Calu3 (cell line): ENCODE results near the gene RPS26. TPM values are rescaled to one million over a fixed set of nuclear protein-coding genes. Genes with fewer than 3 reads are reported as not detected.

Experiments used
- BruUV-seq: library from RNA; stranded (reverse); fragments of 400-500 nt; replicated peaks from 2 replicates; lab custom pipeline; 2021; lab: Mats Ljungman, UMichigan
- CTCF ChIA-PET: fragments of 300-600 bp; sonication (Branson Sonifier 250); formaldehyde crosslinking; loops from one replicate; lab custom pipeline; 2022; ENCODE audit warnings: antibody characterized with exemption; lab: Charles Lee
- DNase-seq: peaks from one replicate; pipeline ENCODE4 v3.0.0; 2022
- H3K27ac Mint-ChIP-seq: one replicate; pipeline ENCODE4 v1.8.0; 2022; ENCODE audit warnings: mixed read lengths; ENCODE audit not compliant: unreplicated experiment
- H3K27me3 Mint-ChIP-seq: one replicate; pipeline ENCODE4 v1.8.0; 2022; ENCODE audit warnings: mixed read lengths; ENCODE audit not compliant: unreplicated experiment
- H3K36me3 Mint-ChIP-seq: one replicate; pipeline ENCODE4 v1.8.0; 2022; ENCODE audit warnings: mild to moderate bottlenecking, moderate library complexity, mixed read lengths; ENCODE audit not compliant: insufficient read depth, unreplicated experiment
- H3K4me1 Mint-ChIP-seq: one replicate; pipeline ENCODE4 v1.8.0; 2022; ENCODE audit warnings: mild to moderate bottlenecking, low read depth, mixed read lengths; ENCODE audit not compliant: unreplicated experiment
- H3K4me3 Mint-ChIP-seq: one replicate; pipeline ENCODE4 v1.8.0; 2022; ENCODE audit warnings: mild to moderate bottlenecking, low read depth, moderate library complexity, mixed read lengths; ENCODE audit not compliant: unreplicated experiment
- H3K9me3 Mint-ChIP-seq: one replicate; pipeline ENCODE4 v1.8.0; 2022; ENCODE audit warnings: low read depth, mixed read lengths; ENCODE audit not compliant: unreplicated experiment
- intact Hi-C: fragments of 100-400 bp; cut with micrococcal nuclease; formaldehyde crosslinking; loops from one replicate; pipeline ENCODE4 v1.10.0; 2022; ENCODE audit not compliant: unreplicated experiment
- total RNA-seq: library from RNA; stranded (reverse); gene quantifications from 2 replicates; pipeline ENCODE4 v1.2.3, GENCODE V29; 2022
- TF ChIP-seq, protein P1 (sequence below): fragments of 200-600 bp; IDR thresholded peaks from one replicate; pipeline ENCODE4 v1.8.0; 2022; ENCODE audit warnings: antibody characterized with exemption; ENCODE audit not compliant: unreplicated experiment

The RPS26 gene
- total RNA-seq, 1 experiment from 2014 or later: 50.7 TPM

DNA sequence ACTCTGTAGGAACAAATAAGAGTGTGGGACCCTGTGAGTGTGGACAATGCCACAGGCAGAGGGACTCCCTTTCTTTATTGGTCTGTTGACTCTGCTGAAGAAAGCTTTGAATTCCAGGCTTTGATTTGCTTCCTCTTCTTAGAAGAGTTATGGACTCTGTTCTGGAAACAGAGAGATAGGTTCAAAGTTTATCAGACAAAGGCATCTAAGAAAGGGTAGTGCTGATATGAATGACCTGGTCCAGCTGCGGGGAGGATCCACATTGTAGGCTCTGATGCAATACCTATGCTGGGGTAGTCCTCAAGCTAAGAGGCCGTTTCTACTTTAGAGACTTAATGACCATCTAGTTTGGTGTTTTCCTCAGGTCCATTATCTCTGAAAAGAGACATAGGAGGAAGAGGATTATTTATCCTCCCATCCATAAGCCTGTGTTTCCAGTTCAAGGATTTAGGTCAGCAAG lies 31.6 kb upstream of the RPS26 start:
- BruUV-seq: TSS peak; percentile 37
- Mint-ChIP-seq H3K4me1 (peaks cover 26% of the 10 kb centered on the region), H3K27ac (peak overlapping the region; percentile 48), H3K27me3 (no peaks in the 10 kb centered on the region), H3K4me3 (no peak overlapping the region), H3K9me3 (no peaks in the 10 kb centered on the region), H3K36me3 (peaks cover 22% of the 10 kb centered on the region)
- no peak for DNase-seq
- intact Hi-C loops: no loop called here
- TF ChIP-seq, protein P1, sequence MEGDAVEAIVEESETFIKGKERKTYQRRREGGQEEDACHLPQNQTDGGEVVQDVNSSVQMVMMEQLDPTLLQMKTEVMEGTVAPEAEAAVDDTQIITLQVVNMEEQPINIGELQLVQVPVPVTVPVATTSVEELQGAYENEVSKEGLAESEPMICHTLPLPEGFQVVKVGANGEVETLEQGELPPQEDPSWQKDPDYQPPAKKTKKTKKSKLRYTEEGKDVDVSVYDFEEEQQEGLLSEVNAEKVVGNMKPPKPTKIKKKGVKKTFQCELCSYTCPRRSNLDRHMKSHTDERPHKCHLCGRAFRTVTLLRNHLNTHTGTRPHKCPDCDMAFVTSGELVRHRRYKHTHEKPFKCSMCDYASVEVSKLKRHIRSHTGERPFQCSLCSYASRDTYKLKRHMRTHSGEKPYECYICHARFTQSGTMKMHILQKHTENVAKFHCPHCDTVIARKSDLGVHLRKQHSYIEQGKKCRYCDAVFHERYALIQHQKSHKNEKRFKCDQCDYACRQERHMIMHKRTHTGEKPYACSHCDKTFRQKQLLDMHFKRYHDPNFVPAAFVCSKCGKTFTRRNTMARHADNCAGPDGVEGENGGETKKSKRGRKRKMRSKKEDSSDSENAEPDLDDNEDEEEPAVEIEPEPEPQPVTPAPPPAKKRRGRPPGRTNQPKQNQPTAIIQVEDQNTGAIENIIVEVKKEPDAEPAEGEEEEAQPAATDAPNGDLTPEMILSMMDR: no peak
- CTCF ChIA-PET: no interaction called here

DNA sequence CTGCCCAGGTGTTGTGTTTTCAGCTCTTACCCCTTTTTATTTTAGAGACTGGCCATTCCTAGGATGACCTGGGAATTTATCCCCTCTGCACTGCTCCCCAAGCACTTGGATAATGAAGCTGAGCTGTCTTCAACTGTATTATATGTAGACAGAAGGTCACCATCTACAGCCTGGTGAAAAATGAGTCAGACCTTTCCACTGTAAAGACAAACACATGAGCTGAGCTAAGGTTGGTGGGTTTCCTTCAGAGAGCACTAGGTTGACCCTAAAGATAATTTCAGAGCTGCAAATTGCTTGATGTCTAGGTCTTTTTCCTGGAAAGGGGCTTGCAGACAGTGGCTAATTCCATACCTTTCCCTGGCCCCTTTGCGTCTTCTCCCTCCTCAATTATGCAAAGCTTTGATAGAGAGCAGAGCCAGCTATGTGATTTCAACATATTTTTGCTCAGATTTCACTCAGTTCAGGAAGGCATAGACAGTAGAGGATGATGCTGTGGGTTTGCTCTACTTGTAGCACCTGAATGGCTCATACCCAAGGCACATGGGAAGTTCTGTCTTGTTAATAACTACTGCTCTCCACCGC lies 30.1 kb upstream of the RPS26 start:
- no TSS peak for BruUV-seq
- no peak overlapping the region for H3K4me3 Mint-ChIP-seq
- H3K27me3 Mint-ChIP-seq: no peaks in the 10 kb centered on the region
- TF ChIP-seq, protein P1: no peak
- H3K27ac Mint-ChIP-seq: no peak overlapping the region
- no peak for DNase-seq
- CTCF ChIA-PET: interaction anchor here (0.6 kb wide), 2 partner anchors 16 to 44 kb away, joined by 5 to 8 read pairs; no protein-coding TSS in a partner anchor
- intact Hi-C loops: no loop called here
- H3K9me3 Mint-ChIP-seq: no peaks in the 10 kb centered on the region
- peaks cover 19% of the 10 kb centered on the region for H3K36me3 Mint-ChIP-seq
- H3K4me1 Mint-ChIP-seq: peaks cover 25% of the 10 kb centered on the region

DNA sequence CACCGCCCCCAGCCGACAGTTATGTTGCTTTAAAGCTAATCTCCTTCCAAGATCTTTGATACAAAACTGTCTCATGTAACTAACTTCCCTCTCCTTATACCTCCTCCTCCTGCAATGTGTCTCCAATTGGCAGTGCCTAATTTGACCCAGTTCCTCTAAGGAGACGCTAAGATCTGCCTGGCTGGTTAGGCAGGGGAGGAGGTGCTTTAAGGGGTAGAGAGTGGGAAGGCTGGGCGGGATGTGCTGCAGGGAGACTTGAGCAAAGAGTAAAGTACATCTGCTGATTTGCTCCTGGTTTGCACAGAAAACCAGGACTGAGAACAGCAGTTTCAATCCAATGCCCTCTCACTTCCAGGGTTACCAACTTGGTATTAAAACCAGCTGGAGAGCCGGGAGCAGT lies 28.2 kb upstream of the RPS26 start:
- intact Hi-C loops: no loop called here
- TF ChIP-seq, protein P1: no peak
- H3K9me3 Mint-ChIP-seq: no peaks in the 10 kb centered on the region
- CTCF ChIA-PET: interaction anchor here (1.1 kb wide), 1 partner anchor 40 kb away, joined by 4 read pairs; the partner anchor contains the start of gene RAB5B
- no peaks in the 10 kb centered on the region for H3K27me3 Mint-ChIP-seq
- H3K4me1 Mint-ChIP-seq: peaks cover 10% of the 10 kb centered on the region
- BruUV-seq: no TSS peak
- no peak overlapping the region for H3K4me3 Mint-ChIP-seq
- peaks cover 5% of the 10 kb centered on the region for H3K36me3 Mint-ChIP-seq
- no peak overlapping the region for H3K27ac Mint-ChIP-seq
- DNase-seq: no peak

DNA sequence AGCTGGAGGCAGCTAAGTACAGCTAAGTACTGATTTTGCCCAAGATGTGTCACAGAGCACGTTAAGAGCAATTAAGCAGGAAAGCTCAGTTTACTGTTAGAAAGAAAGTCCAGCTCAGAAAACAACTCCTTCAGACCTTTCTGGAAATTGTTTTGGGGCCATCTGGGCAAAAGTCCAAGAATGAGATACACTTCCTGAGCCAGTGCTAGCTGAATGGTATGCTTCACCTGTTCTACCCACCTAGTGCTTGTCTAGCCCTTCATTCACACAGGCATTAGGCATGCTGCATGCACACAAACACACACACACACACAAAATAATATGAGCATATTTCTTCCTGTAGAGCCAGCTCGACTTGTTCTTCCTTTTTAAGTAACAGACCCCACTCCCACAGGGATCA lies 27.5 kb upstream of the RPS26 start:
- H3K36me3 Mint-ChIP-seq: peaks cover under 1% of the 10 kb centered on the region
- TF ChIP-seq, protein P1: no peak
- no peak overlapping the region for H3K4me3 Mint-ChIP-seq
- intact Hi-C loops: no loop called here
- no peak overlapping the region for H3K27ac Mint-ChIP-seq
- H3K27me3 Mint-ChIP-seq: no peaks in the 10 kb centered on the region
- peaks cover 10% of the 10 kb centered on the region for H3K4me1 Mint-ChIP-seq
- peak; percentile 19 for DNase-seq
- no peaks in the 10 kb centered on the region for H3K9me3 Mint-ChIP-seq
- CTCF ChIA-PET: interaction anchor here (0.5 to 1.1 kb wide), 3 partner anchors 41 to 301 kb away, joined by 4 to 6 read pairs (median 5); partner anchors contain the start of gene RAB5B
- BruUV-seq: no TSS peak
